IMR-90 (cell line): ENCODE measurements around the gene BCAS3. TPM values are rescaled to one million over a fixed set of nuclear protein-coding genes. Genes with fewer than 3 reads are reported as not detected.

ENCODE experiments used
- ATAC-seq: fragments of 200-7000 bp; cut with Tn5 transposase; 2 replicates; pipeline ENCODE4 v1.9.1; 2020; ENCODE audit warnings: low read depth, mild to moderate bottlenecking, moderate library complexity
- BruUV-seq: library from RNA; stranded (reverse); fragments of 400-500 nt; replicated peaks from 2 replicates; lab custom pipeline; 2021; lab: Mats Ljungman, UMichigan
- CTCF ChIA-PET: fragments of 300-600 bp; formaldehyde crosslinking; extraction: SDS; loops from one replicate; lab custom pipeline; 2021; ENCODE audit warnings: antibody characterized with exemption; lab: Yijun Ruan, JAX
- POLR2A ChIA-PET: fragments of 300-600 bp; sonication (Branson Sonifier 250); formaldehyde crosslinking; loops from one replicate; lab custom pipeline; 2022; ENCODE audit warnings: antibody characterized with exemption; ENCODE audit not compliant: unreplicated experiment; lab: Charles Lee
- DNase-seq: peaks from one replicate; pipeline ENCODE4 v3.0.0; 2013
- H2AFZ ChIP-seq: replicated peaks from 2 replicates; pipeline ENCODE3; 2013; ENCODE audit warnings: low read length, mild to moderate bottlenecking; ENCODE audit not compliant: poor library complexity
- H2AK5ac ChIP-seq: 2 replicates; pipeline ENCODE4 v1.6.1; 2013; ENCODE audit warnings: low read depth, low read length, inconsistent platforms
- H2AK9ac ChIP-seq: replicated peaks from 2 replicates; pipeline ENCODE3; 2013; ENCODE audit warnings: mild to moderate bottlenecking, low read depth, low read length, moderate library complexity; ENCODE audit not compliant: poor library complexity
- H2BK120ac ChIP-seq: 2 replicates; pipeline ENCODE4 v1.6.1; 2013; ENCODE audit warnings: low read depth, low read length, inconsistent platforms
- H2BK15ac ChIP-seq: 3 replicates; pipeline ENCODE4 v1.6.1; 2013; ENCODE audit warnings: low read depth, low read length, inconsistent platforms
- H2BK20ac ChIP-seq: 2 replicates; pipeline ENCODE4 v1.6.1; 2013; ENCODE audit warnings: low read depth, mild to moderate bottlenecking, inconsistent platforms, low read length, moderate library complexity
- H2BK5ac ChIP-seq: 2 replicates; pipeline ENCODE4 v1.6.1; 2013; ENCODE audit warnings: mild to moderate bottlenecking, low read depth, low read length, inconsistent platforms; ENCODE audit not compliant: poor library complexity, severe bottlenecking
- H3K14ac ChIP-seq: replicated peaks from 2 replicates; pipeline ENCODE4 v1.6.1; 2013; ENCODE audit warnings: low read depth, low read length, inconsistent platforms
- H3K18ac ChIP-seq: 2 replicates; pipeline ENCODE4 v1.6.1; 2013; ENCODE audit warnings: low read depth, low read length, control low read depth
- H3K23ac ChIP-seq: 2 replicates; pipeline ENCODE4 v1.6.1; 2013; ENCODE audit warnings: low read depth, low read length, inconsistent platforms
- H3K27ac ChIP-seq: 2 replicates; pipeline ENCODE4 v1.5.1; 2013; ENCODE audit warnings: mild to moderate bottlenecking, control low read depth, low read length; ENCODE audit not compliant: insufficient read depth
- H3K27me3 ChIP-seq: 2 replicates; pipeline ENCODE4 v1.6.1; 2013; ENCODE audit warnings: low read length; ENCODE audit not compliant: control insufficient read depth, insufficient read depth
- H3K36me3 ChIP-seq: 2 replicates; pipeline ENCODE4 v1.6.1; 2013; ENCODE audit warnings: low read length, mixed read lengths; ENCODE audit not compliant: control insufficient read depth, insufficient read depth
- H3K4ac ChIP-seq: 2 replicates; pipeline ENCODE4 v1.6.1; 2013; ENCODE audit warnings: low read depth, low read length, inconsistent platforms
- H3K4me1 ChIP-seq: 2 replicates; pipeline ENCODE4 v1.6.1; 2013; ENCODE audit warnings: low read length, mixed read lengths; ENCODE audit not compliant: control insufficient read depth, insufficient read depth
- H3K4me2 ChIP-seq: 2 replicates; pipeline ENCODE4 v1.6.1; 2013; ENCODE audit warnings: low read depth, mild to moderate bottlenecking, control low read depth, low read length, moderate library complexity
- H3K4me3 ChIP-seq: 2 replicates; pipeline ENCODE4 v1.5.1; 2013; ENCODE audit warnings: low read depth, mild to moderate bottlenecking, control low read depth, low read length, moderate library complexity; ENCODE audit not compliant: insufficient read depth
- H3K56ac ChIP-seq: 2 replicates; pipeline ENCODE4 v1.6.1; 2013; ENCODE audit warnings: low read length, inconsistent platforms; ENCODE audit not compliant: insufficient read depth; ENCODE audit errors: extremely low read depth
- H3K79me1 ChIP-seq, 2 experiments: 2 replicates each; pipeline ENCODE4 v1.6.1; 2013; ENCODE audit warnings: low read length in 2 of 2, inconsistent platforms in 1 of 2, low read depth in 1 of 2
- H3K9ac ChIP-seq: 2 replicates; pipeline ENCODE4 v1.6.1; 2013; ENCODE audit warnings: low read depth, low read length, control low read depth
- H3K9me1 ChIP-seq: 2 replicates; pipeline ENCODE4 v1.6.1; 2013; ENCODE audit warnings: low read length, inconsistent platforms; ENCODE audit not compliant: insufficient read depth
- H3K9me3 ChIP-seq: 2 replicates; pipeline ENCODE4 v1.6.1; 2013; ENCODE audit warnings: low read length; ENCODE audit not compliant: control insufficient read depth, insufficient read depth
- H4K20me1 ChIP-seq: 2 replicates; pipeline ENCODE4 v1.6.1; 2013; ENCODE audit warnings: low read length, inconsistent platforms; ENCODE audit not compliant: insufficient read depth
- H4K5ac ChIP-seq: 2 replicates; pipeline ENCODE4 v1.6.1; 2013; ENCODE audit warnings: mild to moderate bottlenecking, low read depth, low read length, control low read depth
- H4K8ac ChIP-seq, 2 experiments: 2 replicates each; pipeline ENCODE4 v1.6.1; 2013; ENCODE audit warnings: low read depth in 2 of 2, low read length in 2 of 2, control low read depth in 1 of 2, inconsistent platforms in 1 of 2
- H4K91ac ChIP-seq: 2 replicates; pipeline ENCODE4 v1.6.1; 2013; ENCODE audit warnings: low read depth, low read length, inconsistent platforms; ENCODE audit not compliant: insufficient read depth
- CHD1 ChIP-seq: IDR thresholded peaks from 2 replicates; pipeline ENCODE4 v1.6.1; 2012; ENCODE audit warnings: low read depth, low read length, improper control_type of control experiment
- ELK1 ChIP-seq: fragments of 150-350 bp; IDR thresholded peaks from 2 replicates; pipeline ENCODE4 v1.6.1; 2016; ENCODE audit warnings: low read depth, mild to moderate bottlenecking, low read length, moderate library complexity, borderline replicate concordance
- FOS ChIP-seq: fragments of 150-350 bp; IDR thresholded peaks from 2 replicates; pipeline ENCODE4 v1.6.1; 2016; ENCODE audit warnings: low read depth, low read length
- MAZ ChIP-seq: IDR thresholded peaks from 2 replicates; pipeline ENCODE4 v1.6.1; 2012; ENCODE audit warnings: low read depth, mild to moderate bottlenecking, low read length, improper control_type of control experiment, moderate library complexity, borderline replicate concordance
- MXI1 ChIP-seq: IDR thresholded peaks from 2 replicates; pipeline ENCODE4 v1.6.1; 2012; ENCODE audit warnings: low read depth, mild to moderate bottlenecking, low read length, moderate library complexity, borderline replicate concordance
- POLR2A ChIP-seq: IDR thresholded peaks from 2 replicates; pipeline ENCODE4 v1.6.1; 2012; ENCODE audit warnings: mild to moderate bottlenecking, low read depth, low read length
- RAD21 ChIP-seq: IDR thresholded peaks from 2 replicates; pipeline ENCODE4 v1.6.1; 2012; ENCODE audit warnings: low read length, improper control_type of control experiment
- RCOR1 ChIP-seq: IDR thresholded peaks from 2 replicates; pipeline ENCODE4 v1.6.1; 2012; ENCODE audit warnings: mild to moderate bottlenecking, low read length, improper control_type of control experiment; ENCODE audit not compliant: insufficient replicate concordance
- SMC3 ChIP-seq: fragments of 150-350 bp; IDR thresholded peaks from 2 replicates; pipeline ENCODE4 v1.6.1; 2016; ENCODE audit warnings: low read depth, mild to moderate bottlenecking, antibody characterized with exemption, low read length, moderate library complexity
- WGBS, 2 experiments: methylation state at CpG; one replicate each; pipeline versions ENCODE4 v1.1.5 to v1.1.7; 2013; ENCODE audit warnings: missing lambda C conversion rate in 2 of 2; ENCODE audit not compliant: insufficient read length in 1 of 2; ENCODE audit errors: extremely low coverage in 2 of 2; 5-methylcytosine and 5-hydroxymethylcytosine counted together
- dilution Hi-C: fragments of 300-500 bp; cut with HindIII; formaldehyde crosslinking; loops from one replicate; pipeline ENCODE4 v1.14.3; 2018; ENCODE audit warnings: low sequenced_read_pairs; ENCODE audit not compliant: unreplicated experiment
- in situ Hi-C: fragments of 300-500 bp; cut with MboI; formaldehyde crosslinking; loops from 3 replicates; pipeline ENCODE4 v1.14.3; 2019; ENCODE audit warnings: low sequenced_read_pairs, inconsistent platforms, mixed read lengths
- intact Hi-C: fragments of 100-400 bp; cut with micrococcal nuclease; formaldehyde crosslinking; loops from 2 replicates; pipeline ENCODE4 v1.10.0; 2022
- polyA plus RNA-seq, 3 experiments: library from polyadenylated mRNA; depleted of rRNA; stranded (reverse); fragments of >200 nt; gene quantifications; 2 replicates each; pipeline ENCODE4 v1.2.3, GENCODE V29; 2012; ENCODE audit warnings: low replicate concordance in 1 of 3
- total RNA-seq: library from RNA; depleted of rRNA; stranded (reverse); fragments of >200 nt; gene quantifications from 2 replicates; pipeline ENCODE4 v1.2.3, GENCODE V29; 2012

Gene BCAS3
- total and polyA plus RNA-seq, 2 of the 4 experiments (the other 2 are of a cell fraction): 6.3 to 27.1 TPM

GRCh38 chr17:61354895-61355874 lies 677.5 kb downstream of the BCAS3 start:
- dilution Hi-C loops (no loop called here), in situ Hi-C loops (no loop called here), intact Hi-C loops (no loop called here)
- Histone ChIP-seq H3K23ac (no peak overlapping the region), H2AK5ac (peak overlapping the region; percentile 12; the same call in 1 of the 2 replicates), H3K14ac (0 out of 2 replicates have a peak overlapping the region, but pooled peaks have one; percentile 40), H2BK120ac (no peak overlapping the region), H3K27me3 (no peaks in the 10 kb centered on the region), H2AFZ (no peak overlapping the region), H3K27ac (no peak overlapping the region), H2BK5ac (no peak overlapping the region), H2AK9ac (no peak overlapping the region), H3K9me3 (no peaks in the 10 kb centered on the region), H3K9ac (no peak overlapping the region), H3K18ac (no peak overlapping the region), H3K4ac (no peak overlapping the region), H3K56ac (no peak overlapping the region), H3K36me3 (no peaks in the 10 kb centered on the region), H3K9me1 (peaks cover 23% of the 10 kb centered on the region), H3K4me1 (peaks cover 21% of the 10 kb centered on the region), H4K91ac (0 out of 2 replicates have a peak overlapping the region, but pooled peaks have one; percentile 3), H4K8ac (no peak overlapping the region), H2BK15ac (peak overlapping the region; percentile 11; the same call in 2 of the 3 replicates), H2BK20ac (peak overlapping the region; percentile 52; the same call in 1 of the 2 replicates), H3K4me2 (no peak overlapping the region), H4K5ac (no peak overlapping the region), H3K4me3 (no peak overlapping the region), H4K20me1 (no peaks in the 10 kb centered on the region), H3K79me1 (no peaks in the 10 kb centered on the region)
- TF ChIP-seq RCOR1: no peak
- TF ChIP-seq POLR2A: no peak
- TF ChIP-seq RAD21: no peak
- TF ChIP-seq SMC3: no peak
- no peak for TF ChIP-seq CHD1
- no peak for TF ChIP-seq FOS
- no peak for TF ChIP-seq ELK1
- TF ChIP-seq MAZ: no peak
- no peak for TF ChIP-seq MXI1
- no TSS peak for BruUV-seq
- DNase-seq (no peak), ATAC-seq (no peak)
- CTCF ChIA-PET: interaction anchor here (0.7 kb wide), 1 partner anchor 19 kb away, joined by 6 read pairs; no protein-coding TSS in a partner anchor
- 100% methylated on average over 2 of the region's 10 CpGs; no CpG with 5 or more reads in 1 of the 2 experiments for WGBS, 2 experiments
- POLR2A ChIA-PET: no interaction called here
